DMS53 treated with DMSO at 0.1 percent for 48 hours (cell line): ENCODE data around the gene RAD51B.
"Not testable (repeated sequence)": the region's sequence is repeated elsewhere in the genome, so short reads cannot be mapped to it uniquely, and the experiment has no call there.

Experiments used
- DNase-seq: peaks from one replicate; lab custom pipeline; 2025; ENCODE audit not compliant: unreplicated experiment; lab: John Stamatoyannopoulos, UW

RAD51B gene

GRCh38 chr14:68749487-68750475 lies 930.2 kb downstream of the RAD51B start:
- no peak for DNase-seq

DNA sequence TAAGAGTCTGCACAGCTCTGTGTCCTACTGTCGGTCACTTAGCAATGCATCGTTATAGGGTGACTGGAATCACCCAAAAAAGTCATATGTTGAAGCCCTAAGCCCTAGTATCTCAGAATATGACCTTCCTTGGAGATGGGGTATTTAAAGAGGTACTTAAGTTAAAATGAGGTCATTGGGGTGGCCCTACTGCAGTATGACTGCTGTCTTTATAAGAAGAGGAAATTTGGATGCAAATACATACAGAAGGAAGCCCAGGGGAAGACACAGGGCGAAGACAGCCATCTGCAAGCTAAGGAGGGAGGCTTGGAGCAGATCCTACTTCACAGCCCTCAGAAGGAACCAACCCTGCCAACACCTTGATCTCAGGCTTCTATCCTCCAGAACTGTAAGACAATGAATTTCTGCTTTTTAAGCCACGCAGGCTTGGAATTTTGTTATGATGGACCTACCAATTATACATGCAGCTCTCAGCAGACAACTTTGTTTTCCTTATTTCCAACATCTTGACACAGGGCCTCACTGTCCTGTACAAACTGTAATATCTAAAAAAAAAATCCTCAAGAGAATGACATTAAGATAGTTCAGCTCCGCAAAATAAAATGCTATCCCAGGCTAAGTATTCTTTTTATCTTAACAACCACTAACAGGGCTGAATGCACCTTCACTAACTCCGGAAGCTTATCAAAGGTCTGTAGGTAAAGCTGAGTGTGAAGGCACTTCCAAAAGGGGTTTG lies 932.9 kb downstream of the RAD51B start:
- no peak for DNase-seq

- DNase-seq, result no peak
Measured at GRCh38 chr14:68753690-68754089, 934.1 kb downstream of the RAD51B start.

DNA sequence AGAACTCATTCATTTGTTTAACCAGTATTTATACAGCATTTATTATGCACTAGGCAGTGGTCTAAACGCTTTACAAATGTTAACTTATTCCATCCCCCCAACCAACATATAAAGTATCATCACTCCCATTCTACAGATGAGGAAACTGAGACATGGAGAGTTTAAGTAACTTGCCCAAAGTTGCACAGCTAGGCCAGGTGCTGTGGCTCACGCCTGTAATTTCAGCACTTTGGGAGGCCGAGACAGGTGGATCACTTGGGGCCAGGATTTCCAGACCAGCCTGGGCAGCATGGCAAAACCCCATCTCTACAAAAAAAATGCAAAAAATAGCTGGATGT lies 935.4 kb downstream of the RAD51B start:
- DNase-seq, result no peak

DNA sequence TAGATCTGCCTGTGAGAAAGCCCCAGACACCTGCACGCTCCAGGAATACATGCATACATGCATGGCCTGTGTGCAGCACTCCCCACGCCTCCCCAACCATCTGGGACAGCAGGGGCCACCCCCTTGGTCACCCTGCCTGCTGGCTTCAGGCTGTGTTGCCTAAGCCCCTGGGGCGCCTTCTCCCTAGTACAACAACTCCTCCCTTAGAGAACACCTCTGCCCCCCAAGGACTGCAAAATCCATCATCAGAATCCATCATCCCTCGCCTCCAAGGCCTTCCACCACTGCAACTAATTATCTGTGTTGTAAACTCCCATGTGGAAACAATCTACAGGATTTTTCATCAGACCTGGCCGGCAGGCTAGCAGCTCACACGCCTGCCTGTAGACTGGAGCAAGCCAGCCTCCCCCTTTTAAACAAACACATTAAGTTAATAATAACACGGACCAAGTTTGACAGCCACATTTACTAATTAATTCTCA lies 936.5 kb downstream of the RAD51B start:
- DNase-seq, result no peak

DNA sequence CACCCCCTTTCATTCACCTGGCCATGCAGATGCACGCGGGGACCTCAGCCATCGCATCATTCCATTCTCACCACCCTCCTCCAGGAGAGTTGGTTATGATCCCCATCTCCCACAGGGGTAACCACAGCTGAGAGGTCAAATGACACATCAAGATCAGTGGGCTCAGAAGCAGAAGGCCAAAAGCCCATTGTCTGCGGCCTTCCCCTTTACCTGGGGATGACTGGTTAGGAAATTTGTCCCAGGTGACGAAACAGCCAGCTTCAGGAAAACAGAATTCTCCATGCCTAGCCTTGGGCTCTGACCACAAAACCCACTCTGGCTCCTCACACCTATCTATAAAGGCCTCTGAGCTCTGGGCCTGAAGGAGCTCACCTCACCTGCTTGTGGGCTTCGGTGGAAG lies 937.2 kb downstream of the RAD51B start:
- DNase-seq, result no peak

DNA sequence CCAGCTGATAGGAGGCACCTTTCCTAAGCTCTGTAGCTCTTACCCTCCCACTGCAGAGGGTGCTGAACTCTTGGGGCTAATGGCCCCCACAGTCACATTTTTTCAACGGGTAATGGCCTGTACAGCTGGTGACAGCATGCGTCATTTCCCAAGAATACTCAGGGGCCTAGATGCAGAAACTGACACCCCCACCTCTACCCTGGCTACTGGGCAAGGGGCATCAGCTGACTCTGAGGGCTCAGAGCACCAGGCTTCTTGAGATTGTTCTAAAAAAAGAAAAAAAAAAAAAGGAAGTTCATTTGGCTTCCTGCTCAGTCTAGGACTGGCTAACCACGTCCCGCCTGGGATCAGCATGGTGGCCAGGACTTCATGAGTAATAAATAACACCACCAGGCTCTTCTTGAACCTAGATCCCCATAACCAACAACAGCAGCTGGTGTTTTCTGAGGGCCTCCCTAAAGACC lies 938.1 kb downstream of the RAD51B start:
- no peak for DNase-seq

DNA sequence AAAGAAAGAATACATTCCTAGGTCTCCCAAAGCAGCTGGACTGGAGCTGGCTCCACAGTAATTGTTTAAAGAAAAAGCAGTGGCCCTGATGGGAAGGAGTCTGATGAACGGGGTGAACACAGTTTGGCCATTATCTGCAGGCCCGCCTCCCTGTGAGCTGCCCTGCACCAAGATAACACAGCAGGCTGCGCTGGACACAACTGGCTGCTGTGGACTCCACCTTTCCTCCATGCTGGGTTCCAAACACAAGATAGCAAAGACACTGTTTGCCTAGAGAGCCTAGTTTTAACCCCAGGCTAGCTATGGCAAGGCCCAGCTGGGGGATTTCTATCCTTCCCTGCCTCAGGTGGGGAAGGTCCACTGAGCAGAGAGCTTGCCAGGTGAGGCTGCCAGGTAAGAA lies 938.7 kb downstream of the RAD51B start:
- DNase-seq, result no peak

DNA sequence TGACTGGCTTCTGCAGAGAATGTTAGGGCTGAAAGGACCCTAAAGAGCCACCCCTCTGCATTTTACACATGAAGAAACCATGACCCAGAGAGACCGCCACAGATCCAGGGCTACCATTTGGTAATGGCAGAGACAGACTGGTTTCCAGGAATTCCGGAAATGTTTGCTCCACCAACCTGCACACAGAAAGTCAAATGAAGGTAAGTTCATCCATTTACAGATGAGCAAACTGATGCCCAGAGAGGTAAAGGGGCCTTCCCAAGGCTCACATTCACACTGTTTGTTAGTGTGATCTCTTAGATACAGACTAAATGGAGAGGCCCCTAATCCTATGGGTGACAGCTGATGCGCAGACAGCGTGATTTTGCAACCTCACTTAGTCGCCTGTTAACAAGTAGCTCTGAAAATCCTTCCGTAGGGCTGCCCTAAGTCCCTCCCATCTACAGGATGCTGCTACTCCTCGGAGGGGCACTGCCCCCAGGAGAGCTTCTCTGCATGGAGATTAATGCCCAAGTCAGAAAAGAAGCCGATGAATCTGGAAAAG lies 939.5 kb downstream of the RAD51B start:
- DNase-seq, result no peak

GRCh38 chr14:68759937-68760336 lies 940.4 kb downstream of the RAD51B start:
- DNase-seq, result no peak

GRCh38 chr14:68760761-68761160 lies 941.2 kb downstream of the RAD51B start:
- no peak for DNase-seq

DNA sequence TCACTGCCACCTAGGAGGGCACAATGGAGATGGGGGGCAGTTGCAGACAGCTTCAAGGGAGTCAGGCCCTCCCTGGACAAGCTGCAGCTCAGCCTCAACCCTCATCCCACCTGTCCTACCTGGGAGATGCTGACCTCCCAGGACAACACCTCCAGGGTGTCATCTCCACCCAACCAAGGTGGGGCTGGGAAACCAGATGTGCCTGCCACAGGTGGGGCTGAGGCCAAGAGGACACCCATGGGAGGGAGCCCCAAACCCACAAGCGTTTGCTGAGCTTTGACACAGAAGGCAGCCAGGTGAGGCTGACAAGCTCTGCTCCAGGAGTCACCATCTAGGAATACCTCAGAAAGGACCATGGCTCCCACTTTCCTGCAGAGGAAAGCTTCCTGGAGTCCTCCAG lies 941.8 kb downstream of the RAD51B start:
- DNase-seq, result no peak

- DNase-seq, result no peak
Measured at GRCh38 chr14:68762953-68763764, 943.6 kb downstream of the RAD51B start.

DNA sequence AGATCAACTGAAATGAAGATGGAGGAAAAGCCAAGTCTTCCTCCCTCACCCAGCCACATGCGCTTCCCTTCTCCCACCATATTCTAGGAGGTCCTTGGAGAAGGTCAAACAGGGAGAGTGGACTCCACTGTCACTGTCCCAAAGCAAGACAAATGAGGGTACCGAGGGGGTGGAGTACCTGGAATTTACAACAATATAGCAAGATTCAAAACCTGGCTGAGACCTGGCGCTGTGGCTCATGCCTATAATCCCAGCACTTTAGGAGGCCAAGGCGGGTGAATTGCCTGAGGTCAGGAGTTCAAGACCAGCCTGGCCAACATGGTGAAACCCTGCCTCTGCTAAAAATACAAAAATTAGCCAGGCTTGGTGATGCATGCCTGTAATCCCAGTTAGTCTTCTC lies 944.3 kb downstream of the RAD51B start:
- not testable (repeated sequence) for DNase-seq

DNA sequence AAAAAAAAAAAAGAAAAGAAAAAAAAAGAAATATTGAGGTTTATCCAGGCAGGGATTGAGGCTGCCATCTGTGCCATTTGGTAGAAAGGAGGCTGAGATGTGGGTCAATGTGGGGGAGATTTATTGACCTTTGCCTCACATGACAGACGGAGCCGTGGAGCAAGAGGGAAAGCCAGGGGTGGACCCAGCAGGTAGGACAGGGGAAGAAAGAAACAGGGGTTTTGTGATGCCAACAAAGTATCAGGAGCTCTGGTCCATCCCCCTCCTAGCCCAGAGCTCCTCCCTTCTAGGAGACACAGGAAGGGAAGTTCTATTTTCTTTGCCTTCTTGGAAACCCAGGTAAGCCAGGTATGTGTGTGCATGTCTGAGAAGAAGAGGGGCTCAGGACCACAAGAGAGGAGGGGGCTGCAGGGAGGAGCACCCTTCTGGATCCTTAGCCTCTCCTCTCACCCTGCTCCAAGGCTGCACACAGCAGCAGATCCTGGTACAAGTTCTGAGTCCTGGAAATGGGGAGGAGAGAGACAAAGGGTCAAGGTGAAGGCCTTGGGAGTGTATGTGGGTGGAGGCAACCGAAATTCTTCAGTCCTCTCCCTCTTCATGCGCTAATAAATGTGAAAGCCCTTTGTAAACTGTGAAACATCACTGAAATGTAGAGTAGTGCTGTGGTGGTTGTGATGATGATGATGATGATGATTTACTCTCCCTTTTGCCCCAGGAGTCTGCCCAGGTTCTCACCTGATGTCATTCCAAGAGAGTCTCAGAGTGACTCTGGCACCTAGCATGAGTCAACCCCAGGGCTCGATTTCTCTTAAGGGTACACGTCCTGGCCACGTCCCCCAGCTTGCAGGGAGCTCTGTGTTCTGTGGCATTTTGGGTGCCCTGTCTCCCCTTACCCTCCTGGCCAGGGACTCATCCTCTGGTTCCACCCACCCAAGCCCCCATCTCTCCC lies 947.0 kb downstream of the RAD51B start:
- DNase-seq, result no peak

- DNase-seq, result no peak
Measured at GRCh38 chr14:68767248-68767645, 947.7 kb downstream of the RAD51B start.

DNA sequence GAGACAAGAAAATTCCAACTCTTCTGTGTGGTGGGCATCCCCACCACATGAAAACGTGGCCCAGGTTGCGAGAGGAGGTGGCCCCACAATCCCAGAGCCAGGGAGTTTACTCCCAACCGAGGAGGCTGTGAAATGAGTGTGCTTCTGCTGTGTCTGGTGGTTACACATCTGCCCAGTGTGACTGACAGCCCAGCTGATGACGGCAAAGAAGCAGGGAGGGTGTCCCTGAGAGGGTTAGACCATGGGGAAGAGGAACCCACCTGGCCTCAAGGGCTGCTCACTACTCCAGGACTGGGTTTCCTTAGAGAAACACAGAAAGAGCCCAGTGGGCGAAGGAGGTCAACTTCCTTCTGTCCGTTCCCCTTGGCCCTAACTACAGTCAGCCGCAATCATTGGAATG lies 948.7 kb downstream of the RAD51B start:
- DNase-seq, result no peak

DNA sequence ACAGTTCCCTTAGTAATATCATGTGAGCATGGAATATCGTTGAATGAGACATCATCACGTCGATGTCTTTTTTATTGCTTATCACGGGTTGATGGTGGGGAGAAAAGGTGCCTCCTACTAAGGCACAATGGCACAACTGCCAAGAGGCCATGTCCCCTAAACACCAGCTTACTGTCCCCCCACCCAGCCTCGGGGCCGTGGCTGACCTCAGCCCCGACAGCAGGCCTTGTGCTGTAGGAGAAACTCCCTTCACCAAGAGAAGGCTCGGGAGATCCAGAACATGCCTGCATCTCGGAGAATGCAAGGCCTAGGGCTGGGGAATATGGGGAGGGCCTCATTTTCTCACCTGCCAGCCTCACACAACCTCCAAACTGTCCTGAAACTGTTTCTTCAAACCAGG lies 950.5 kb downstream of the RAD51B start:
- no peak for DNase-seq

GRCh38 chr14:68770553-68771286 lies 951.1 kb downstream of the RAD51B start:
- no peak for DNase-seq
